Measurements from ENCODE around the gene GCFC2. TPM values are rescaled to one million over a fixed set of nuclear protein-coding genes. Genes with fewer than 3 reads are reported as not detected.

Gene GCFC2
- polyA plus RNA-seq, 2 of the 4 experiments (the other 2 are of a cell fraction): 15.1 to 41.7 TPM

DNA sequence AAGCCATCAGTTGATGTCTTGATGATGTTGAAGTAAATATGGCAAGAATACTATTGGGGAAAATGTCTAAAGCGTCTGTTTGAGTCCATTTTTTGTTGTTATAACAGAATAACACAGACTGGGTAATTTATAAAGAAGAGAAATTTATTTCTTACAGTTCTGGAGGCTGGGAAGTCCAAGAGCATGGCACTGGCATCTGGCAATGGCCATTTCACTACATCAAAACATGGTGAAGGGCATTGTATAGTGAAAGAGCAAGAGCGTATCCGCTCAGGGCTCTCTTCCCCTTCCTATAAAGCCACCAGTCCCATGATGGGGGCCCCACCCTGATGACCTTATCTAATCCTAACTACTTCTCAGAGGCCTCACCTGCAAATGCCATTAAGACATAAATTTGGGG lies 93.8 kb downstream of the GCFC2 start:
- Histone ChIP-seq H3K4me3 (no peak overlapping the region), H3K27ac (no peak overlapping the region), H3K4me1 (no peaks in the 10 kb centered on the region), H3K4me2 (no peak overlapping the region), H3K9me3 (no peaks in the 10 kb centered on the region)
- ATAC-seq (no peak), FAIRE-seq (no peak), DNase-seq (ENCODE audit: low read depth in 1 of 2, low spot score in 1 of 2) (no peak)
- TF ChIP-seq RCOR1 (IDR thresholded peaks at IDR 0.05; ENCODE audit: low read depth, low read length): no peak
- TF ChIP-seq ESRRA (IDR thresholded peaks at IDR 0.05; ENCODE audit: borderline replicate concordance, low read length): no peak
- TF ChIP-seq POLR2A (IDR thresholded peaks at IDR 0.05; ENCODE audit: low read length): no peak
- CTCF ChIA-PET: interaction anchor here (1.1 kb wide), 1 partner anchor 137 kb away, joined by 3 read pairs; no protein-coding TSS in a partner anchor
- POLR2A ChIA-PET: no interaction called here
- WGBS (ENCODE audit: missing lambda C conversion rate): 50% methylated on average over 3 of the region's 3 CpGs

DNA sequence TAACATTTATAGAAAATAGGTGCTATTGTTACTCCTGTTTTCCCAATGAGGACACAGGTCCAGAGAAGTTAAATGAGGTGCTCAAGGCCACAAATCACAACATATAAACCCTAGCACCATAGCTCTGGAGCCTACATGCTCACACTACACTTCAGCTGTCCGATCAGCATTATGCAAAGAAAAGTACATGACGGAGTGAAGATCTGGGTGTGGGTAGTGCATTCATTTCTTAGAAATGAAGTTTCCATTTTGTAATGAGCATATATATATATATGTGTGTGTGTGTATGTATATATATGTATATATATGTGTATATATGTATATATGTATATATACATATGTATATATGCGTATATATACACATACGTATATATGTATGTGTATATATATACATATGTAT lies 94.3 kb downstream of the GCFC2 start:
- ATAC-seq: no peak
- POLR2A ChIA-PET: no interaction called here
- H3K4me3 ChIP-seq: no peak overlapping the region

GRCh38 chr2:75614162-75614651 lies 96.5 kb downstream of the GCFC2 start:
- CTCF ChIA-PET: interaction anchor here (0.7 to 5.1 kb wide), 4 partner anchors 11 to 548 kb away, joined by 3 to 66 read pairs (median 11); no protein-coding TSS in a partner anchor
- FAIRE-seq: no peak
- no peak overlapping the region for H3K4me3 ChIP-seq
- no peak for DNase-seq (ENCODE audit: low read depth in 1 of 2, low spot score in 1 of 2)
- WGBS (ENCODE audit: missing lambda C conversion rate): 58% methylated on average over 5 of the region's 5 CpGs
- no peaks in the 10 kb centered on the region for H3K9me3 ChIP-seq
- TF ChIP-seq ESRRA (IDR thresholded peaks at IDR 0.05; ENCODE audit: borderline replicate concordance, low read length) (no peak), MAX (IDR thresholded peaks at IDR 0.05) (no peak), POLR2A (IDR thresholded peaks at IDR 0.05; ENCODE audit: low read length) (no peak)
- no peak overlapping the region for H3K4me2 ChIP-seq
- H3K4me1 ChIP-seq: no peaks in the 10 kb centered on the region
- POLR2A ChIA-PET: no interaction called here
- no peak overlapping the region for H3K27ac ChIP-seq
- no peak for ATAC-seq

More for the DNA sequence above, 94.3 kb downstream of the GCFC2 start:
- no peaks in the 10 kb centered on the region for H3K9me3 ChIP-seq
- FAIRE-seq: no peak
- H3K4me2 ChIP-seq: no peak overlapping the region
- CTCF ChIA-PET: interaction anchor here (0.9 to 5.1 kb wide), 5 partner anchors 11 to 151 kb away, joined by 3 to 66 read pairs (median 7); no protein-coding TSS in a partner anchor
- TF ChIP-seq RAD21 (conservative IDR thresholded peaks at IDR 0.05 in 1 of 2, IDR thresholded peaks at IDR 0.05 in 1 of 2) (no peak), SMC3 (IDR thresholded peaks at IDR 0.05) (no peak), CHD2 (IDR thresholded peaks at IDR 0.05; ENCODE audit: low read length, partially characterized antibody) (no peak), HEYL (CRISPR knock-in tag; IDR thresholded peaks at IDR 0.05) (no peak), JUNB (IDR thresholded peaks at IDR 0.05) (no peak), NR3C1 (IDR thresholded peaks at IDR 0.05) (no peak), POLR2A (IDR thresholded peaks at IDR 0.05; ENCODE audit: low read length) (no peak), RFX5 (IDR thresholded peaks at IDR 0.05) (no peak), ZC3H11A (IDR thresholded peaks at IDR 0.05) (no peak), HOXA7 (CRISPR knock-in tag; IDR thresholded peaks at IDR 0.05) (no peak), RARB (CRISPR knock-in tag; IDR thresholded peaks at IDR 0.05) (no peak), CBX2 (IDR thresholded peaks at IDR 0.05; ENCODE audit: borderline replicate concordance, low read depth) (no peak)
- TF ChIP-seq, protein P1, sequence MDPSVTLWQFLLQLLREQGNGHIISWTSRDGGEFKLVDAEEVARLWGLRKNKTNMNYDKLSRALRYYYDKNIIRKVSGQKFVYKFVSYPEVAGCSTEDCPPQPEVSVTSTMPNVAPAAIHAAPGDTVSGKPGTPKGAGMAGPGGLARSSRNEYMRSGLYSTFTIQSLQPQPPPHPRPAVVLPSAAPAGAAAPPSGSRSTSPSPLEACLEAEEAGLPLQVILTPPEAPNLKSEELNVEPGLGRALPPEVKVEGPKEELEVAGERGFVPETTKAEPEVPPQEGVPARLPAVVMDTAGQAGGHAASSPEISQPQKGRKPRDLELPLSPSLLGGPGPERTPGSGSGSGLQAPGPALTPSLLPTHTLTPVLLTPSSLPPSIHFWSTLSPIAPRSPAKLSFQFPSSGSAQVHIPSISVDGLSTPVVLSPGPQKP (IDR thresholded peaks at IDR 0.05; ENCODE audit: low read depth, low read length): no peak
- TF ChIP-seq, protein P2, sequence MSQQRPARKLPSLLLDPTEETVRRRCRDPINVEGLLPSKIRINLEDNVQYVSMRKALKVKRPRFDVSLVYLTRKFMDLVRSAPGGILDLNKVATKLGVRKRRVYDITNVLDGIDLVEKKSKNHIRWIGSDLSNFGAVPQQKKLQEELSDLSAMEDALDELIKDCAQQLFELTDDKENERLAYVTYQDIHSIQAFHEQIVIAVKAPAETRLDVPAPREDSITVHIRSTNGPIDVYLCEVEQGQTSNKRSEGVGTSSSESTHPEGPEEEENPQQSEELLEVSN (IDR thresholded peaks at IDR 0.05; ENCODE audit: borderline replicate concordance, low read depth): no peak
- TF ChIP-seq, protein P3, sequence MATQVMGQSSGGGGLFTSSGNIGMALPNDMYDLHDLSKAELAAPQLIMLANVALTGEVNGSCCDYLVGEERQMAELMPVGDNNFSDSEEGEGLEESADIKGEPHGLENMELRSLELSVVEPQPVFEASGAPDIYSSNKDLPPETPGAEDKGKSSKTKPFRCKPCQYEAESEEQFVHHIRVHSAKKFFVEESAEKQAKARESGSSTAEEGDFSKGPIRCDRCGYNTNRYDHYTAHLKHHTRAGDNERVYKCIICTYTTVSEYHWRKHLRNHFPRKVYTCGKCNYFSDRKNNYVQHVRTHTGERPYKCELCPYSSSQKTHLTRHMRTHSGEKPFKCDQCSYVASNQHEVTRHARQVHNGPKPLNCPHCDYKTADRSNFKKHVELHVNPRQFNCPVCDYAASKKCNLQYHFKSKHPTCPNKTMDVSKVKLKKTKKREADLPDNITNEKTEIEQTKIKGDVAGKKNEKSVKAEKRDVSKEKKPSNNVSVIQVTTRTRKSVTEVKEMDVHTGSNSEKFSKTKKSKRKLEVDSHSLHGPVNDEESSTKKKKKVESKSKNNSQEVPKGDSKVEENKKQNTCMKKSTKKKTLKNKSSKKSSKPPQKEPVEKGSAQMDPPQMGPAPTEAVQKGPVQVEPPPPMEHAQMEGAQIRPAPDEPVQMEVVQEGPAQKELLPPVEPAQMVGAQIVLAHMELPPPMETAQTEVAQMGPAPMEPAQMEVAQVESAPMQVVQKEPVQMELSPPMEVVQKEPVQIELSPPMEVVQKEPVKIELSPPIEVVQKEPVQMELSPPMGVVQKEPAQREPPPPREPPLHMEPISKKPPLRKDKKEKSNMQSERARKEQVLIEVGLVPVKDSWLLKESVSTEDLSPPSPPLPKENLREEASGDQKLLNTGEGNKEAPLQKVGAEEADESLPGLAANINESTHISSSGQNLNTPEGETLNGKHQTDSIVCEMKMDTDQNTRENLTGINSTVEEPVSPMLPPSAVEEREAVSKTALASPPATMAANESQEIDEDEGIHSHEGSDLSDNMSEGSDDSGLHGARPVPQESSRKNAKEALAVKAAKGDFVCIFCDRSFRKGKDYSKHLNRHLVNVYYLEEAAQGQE (IDR thresholded peaks at IDR 0.05): no peak
- H3K27ac ChIP-seq: no peak overlapping the region
- no peak for DNase-seq (ENCODE audit: low read depth in 1 of 2, low spot score in 1 of 2)
- H3K4me1 ChIP-seq: no peaks in the 10 kb centered on the region
- WGBS (ENCODE audit: missing lambda C conversion rate): 76% methylated on average over 4 of the region's 4 CpGs

All from A549 (cell line).